Choroid plexus epithelial cell (primary cell): ENCODE results near the gene ZFPM1.

Source experiments
- DNase-seq: peaks from one replicate; pipeline ENCODE4 v3.0.0-alpha.2; 2010; ENCODE audit warnings: low read depth
- H3K4me3 ChIP-seq: 2 replicates; pipeline ENCODE4 v1.5.1; 2011; ENCODE audit warnings: low read depth, mild to moderate bottlenecking, control low read depth, low read length, moderate library complexity
- CTCF ChIP-seq: conservative IDR thresholded peaks from 2 replicates; pipeline ENCODE4 v1.5.1; 2011; ENCODE audit warnings: low read depth, mild to moderate bottlenecking, control low read depth, inconsistent platforms, low read length, moderate library complexity

Gene ZFPM1

DNA sequence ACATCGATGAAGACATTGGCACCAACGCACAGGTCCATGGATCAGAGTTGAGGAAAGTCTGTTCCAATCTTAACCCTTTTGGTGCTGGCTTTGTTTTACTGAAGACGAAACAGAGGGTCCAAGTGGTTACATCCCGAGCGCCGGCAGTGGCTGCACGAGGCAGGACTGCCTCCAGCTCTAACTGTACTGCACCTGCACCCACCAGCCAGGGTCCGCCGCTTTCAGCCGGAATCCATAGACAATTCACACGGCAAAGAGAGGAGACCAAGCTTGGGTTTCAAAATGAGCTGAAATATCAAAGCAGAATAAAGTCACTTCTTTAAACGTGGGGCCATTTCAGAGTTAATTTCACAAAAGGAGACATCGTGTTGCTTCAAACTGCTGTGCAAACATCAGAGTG is 95.9 kb downstream of the ZFPM1 start:
- no peak overlapping the region for H3K4me3 ChIP-seq
- TF ChIP-seq CTCF = no peak
- no peak for DNase-seq

- DNase-seq = no peak
- TF ChIP-seq CTCF = no peak
- no peak overlapping the region for H3K4me3 ChIP-seq
These were observed 96.7 kb downstream of the ZFPM1 start for GRCh38 chr16:88549671-88550245.

- H3K4me3 ChIP-seq = no peak overlapping the region
- TF ChIP-seq CTCF = no peak
- DNase-seq = no peak
These were observed 97.2 kb downstream of the ZFPM1 start for GRCh38 chr16:88550246-88550661.

- no peak for TF ChIP-seq CTCF
- DNase-seq = no peak
- H3K4me3 ChIP-seq = no peak overlapping the region
These were observed 99.1 kb downstream of the ZFPM1 start for GRCh38 chr16:88552166-88552565.

- no peak overlapping the region for H3K4me3 ChIP-seq
- DNase-seq = no peak
- TF ChIP-seq CTCF = no peak
These were observed 99.7 kb downstream of the ZFPM1 start for GRCh38 chr16:88552815-88553214.

DNA sequence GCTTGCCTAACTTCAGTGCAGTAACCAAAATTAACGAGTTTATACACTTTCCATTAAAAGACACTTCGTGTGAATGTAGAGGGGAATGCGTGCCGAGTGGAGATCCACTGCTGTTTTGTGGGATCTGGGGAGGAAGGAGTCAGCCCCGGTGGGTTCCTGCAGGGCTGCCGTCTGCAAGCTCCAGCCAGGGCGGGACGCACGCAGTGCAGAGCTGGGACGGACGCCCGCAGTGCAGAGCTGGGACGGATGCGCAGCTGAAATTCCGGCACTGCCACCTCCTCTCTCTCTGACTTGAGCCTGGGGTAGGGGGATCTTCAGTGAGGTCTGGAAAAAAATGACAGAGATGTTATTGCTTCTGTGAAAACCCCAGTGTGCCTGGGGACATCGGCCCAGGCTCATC is 100.7 kb downstream of the ZFPM1 start:
- no peak for DNase-seq
- H3K4me3 ChIP-seq = no peak overlapping the region
- TF ChIP-seq CTCF = no peak

DNA sequence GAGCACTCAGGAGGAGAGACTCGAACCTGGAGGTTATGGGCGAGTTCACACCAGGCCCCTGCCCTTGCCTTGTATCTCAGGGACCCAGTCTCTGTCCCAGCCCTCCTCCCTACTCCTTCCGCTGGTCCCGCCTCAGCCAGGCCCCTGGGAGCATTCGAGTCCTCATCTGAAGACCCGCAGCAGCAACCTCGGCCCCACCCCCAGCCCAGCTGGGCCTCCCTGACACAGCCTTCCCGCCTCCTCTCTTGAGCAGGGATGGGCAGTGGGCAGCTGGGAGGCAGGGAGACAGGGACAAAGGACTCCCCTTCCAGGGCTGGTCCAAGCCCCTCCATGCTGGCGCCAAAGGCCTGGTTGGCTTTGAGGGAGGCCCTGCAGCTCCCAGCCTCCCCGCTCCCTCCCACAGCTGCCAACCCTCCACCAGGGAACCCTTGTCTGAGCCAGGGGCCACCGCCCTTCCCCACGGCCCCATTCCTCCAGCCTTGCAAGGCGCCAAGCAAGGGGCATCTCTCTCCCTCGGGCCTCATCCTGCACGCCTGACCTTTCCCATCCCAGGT is 101.7 kb downstream of the ZFPM1 start:
- TF ChIP-seq CTCF = no peak
- no peak overlapping the region for H3K4me3 ChIP-seq

More for the DNA sequence above, 101.7 kb downstream of the ZFPM1 start:
- DNase-seq = no peak
